ENCODE data around the gene PCNT. TPM values are rescaled to one million over a fixed set of nuclear protein-coding genes. Genes with fewer than 3 reads are reported as not detected.

PCNT gene
- total and polyA plus RNA-seq, 9 of the 15 experiments (the other 6 are each of a cell fraction or from before 2014, with no cell fraction given): 9.1 to 53.5 (median 31.3) TPM

GRCh38 chr21:46285761-46286647 is 38.0 kb upstream of the PCNT start, which contains the start of gene YBEY:
Gene YBEY, plus strand, starts transcription at chr21:46286342. Its CDS starts 572 bp downstream, at chr21:46286914.
- Histone ChIP-seq H3K4me2 (ENCODE audit: insufficient read depth, low read length) (peak within 1 kb of the TSS; percentile 93), H3K9me1 (ENCODE audit: control insufficient read depth, insufficient read depth, low read length) (peaks cover 3% of the 10 kb centered on the region), H3K4me3 (peak within 1 kb of the TSS; percentile 74), H2AFZ (ENCODE audit: low read depth, low read length) (peak within 1 kb of the TSS; percentile 86), H3K27ac (ENCODE audit: extremely low read depth, low read depth, low read length) (peak within 1 kb of the TSS; percentile 94), H3K9ac (ENCODE audit: insufficient read depth in 1 of 2, low read depth in 2 of 2, low read length in 2 of 2) (peak within 1 kb of the TSS; percentile 94 to 97), H3K79me2 (ENCODE audit: control insufficient read depth, insufficient read depth, low read length) (peaks cover 62% of the 10 kb centered on the region), H3K4me1 (replicated peaks in 1 of 2; ENCODE audit: control insufficient read depth in 2 of 2, insufficient read depth in 2 of 2, low read length in 2 of 2) (peaks cover 18 to 23% of the 10 kb centered on the region in 2 experiments), H3K9me3 (replicated peaks; ENCODE audit: control insufficient read depth, insufficient read depth, low read depth, low read length) (peaks cover 11% of the 10 kb centered on the region; the same call in 1 of the 2 replicates), H3K36me3 (ENCODE audit: control insufficient read depth, insufficient read depth, low read length) (peaks cover 42% of the 10 kb centered on the region), H3K27me3 (ENCODE audit: control insufficient read depth in 2 of 2, insufficient read depth in 2 of 2, low read length in 2 of 2) (no peaks in the 10 kb centered on the region), H4K20me1 (replicated peaks; ENCODE audit: control insufficient read depth, insufficient read depth, low read length) (0 out of 2 replicates have a peak, but pooled peaks cover 2% of the 10 kb centered on the region)
- ATAC-seq (peak; percentile 97), DNase-seq (ENCODE audit: extremely low read depth in 1 of 4, low spot score in 3 of 4) (peak; percentile 95 to 97 (median 96)), FAIRE-seq (peak; percentile 86)
- ChIA-PET CTCF (ENCODE audit: low intra/inter-chr PET ratio) (interaction anchor here (0.7 to 1.6 kb wide), 2 partner anchors 139 to 187 kb away, joined by 3 to 9 read pairs; no protein-coding TSS in a partner anchor), POLR2A (interaction anchor here (0.8 to 2.5 kb wide), 6 partner anchors 10 to 39 kb away, joined by 3 to 6 read pairs (median 3); no protein-coding TSS in a partner anchor)
- WGBS (ENCODE audit: insufficient coverage, low coverage, missing lambda C conversion rate): under 1% methylated on average over 81 of the region's 105 CpGs
- in situ Hi-C loops (cut with MboI) (no loop called here), intact Hi-C loops (cut with micrococcal nuclease) (loop anchor here (1.0 to 10.0 kb wide), 3 partner anchors 38 to 171 kb away; partner anchors contain the start of genes DIP2A and PCNT)
- TSS peak; percentile 57 for BruUV-seq (replicated peaks)
- TF ChIP-seq ELF4 (CRISPR knock-in tag; IDR thresholded peaks at IDR 0.05) (peak; percentile 78), ZBTB34 (CRISPR knock-in tag; IDR thresholded peaks at IDR 0.05) (no peak), ZNF696 (CRISPR knock-in tag; conservative IDR thresholded peaks at IDR 0.05) (no peak), GTF2E2 (tag; IDR thresholded peaks at IDR 0.05) (0 out of 2 replicates have a peak, but pooled peaks have one; percentile 23), AFF1 (IDR thresholded peaks at IDR 0.05; ENCODE audit: low read depth in 1 of 2, partially characterized antibody in 2 of 2) (peak in 1 of 2 experiments; percentile 62), VEZF1 (CRISPR knock-in tag; IDR thresholded peaks at IDR 0.05) (peak; percentile 95), MAFG (tag; conservative IDR thresholded peaks at IDR 0.05) (no peak), ZNF263 (CRISPR knock-in tag; IDR thresholded peaks at IDR 0.05; ENCODE audit: borderline replicate concordance) (peak; percentile 5; the same call in 1 of the 2 replicates), ZNF23 (CRISPR knock-in tag; IDR thresholded peaks at IDR 0.05) (no peak), OTX1 (CRISPR knock-in tag; IDR thresholded peaks at IDR 0.05) (peak; percentile 83; the same call in 1 of the 2 replicates), ATF7 (IDR thresholded peaks at IDR 0.05) (peak; percentile 73), ESRRA (IDR thresholded peaks at IDR 0.05; ENCODE audit: borderline replicate concordance, low read depth) (peak; percentile 66; the same call in 1 of the 2 replicates), MCM2 (IDR thresholded peaks at IDR 0.05; ENCODE audit: low read depth) (no peak), XRCC3 (IDR thresholded peaks at IDR 0.05) (no peak)
